ENCODE results near the gene XXYLT1.
"Not testable (repeated sequence)": the region's sequence is repeated elsewhere in the genome, so short reads cannot be mapped to it uniquely, and the experiment has no call there.

Gene XXYLT1

GRCh38 chr3:195052939-195053338 lies 218.0 kb downstream of the XXYLT1 start:
- no peak overlapping the region for H3K4me3 ChIP-seq (ENCODE audit: low read depth, low read length)
- no peak for TF ChIP-seq CTCF (IDR thresholded peaks at IDR 0.05; ENCODE audit: insufficient read depth, low read length, missing control alignments)
- DNase-seq (ENCODE audit: low read depth, low spot score) = no peak
- CTCF ChIA-PET = no interaction called here
- POLR2A ChIA-PET = no interaction called here

- H3K4me3 ChIP-seq (ENCODE audit: low read depth, low read length); POLR2A ChIA-PET; DNase-seq (ENCODE audit: low read depth, low spot score): not testable (repeated sequence)
- CTCF ChIA-PET = interaction anchor here (1.1 kb wide), 1 partner anchor 19 kb away, joined by 3 read pairs; no protein-coding TSS in a partner anchor
These were observed 220.7 kb downstream of the XXYLT1 start for GRCh38 chr3:195050296-195050695.

GRCh38 chr3:195048059-195048905 lies 222.7 kb downstream of the XXYLT1 start:
- no peak for TF ChIP-seq CTCF (IDR thresholded peaks at IDR 0.05; ENCODE audit: insufficient read depth, low read length, missing control alignments)
- H3K4me3 ChIP-seq (ENCODE audit: low read depth, low read length) = no peak overlapping the region
- CTCF ChIA-PET = interaction anchor here (1.0 kb wide), 1 partner anchor 13 kb away, joined by 3 read pairs; no protein-coding TSS in a partner anchor
- POLR2A ChIA-PET = no interaction called here
- no peak for DNase-seq (ENCODE audit: low read depth, low spot score)

- ChIA-PET POLR2A (no interaction called here), CTCF (interaction anchor here (1.0 kb wide), 1 partner anchor 14 kb away, joined by 3 read pairs; no protein-coding TSS in a partner anchor)
- TF ChIP-seq CTCF (IDR thresholded peaks at IDR 0.05; ENCODE audit: insufficient read depth, low read length, missing control alignments) = no peak
- DNase-seq (ENCODE audit: low read depth, low spot score) = no peak
- H3K4me3 ChIP-seq (ENCODE audit: low read depth, low read length) = no peak overlapping the region
These were observed 223.4 kb downstream of the XXYLT1 start for GRCh38 chr3:195047536-195047935.

GRCh38 chr3:195046441-195046840 lies 224.5 kb downstream of the XXYLT1 start:
- no peak for TF ChIP-seq CTCF (IDR thresholded peaks at IDR 0.05; ENCODE audit: insufficient read depth, low read length, missing control alignments)
- no peak overlapping the region for H3K4me3 ChIP-seq (ENCODE audit: low read depth, low read length)
- POLR2A ChIA-PET = no interaction called here
- DNase-seq (ENCODE audit: low read depth, low spot score) = no peak
- CTCF ChIA-PET = no interaction called here

GRCh38 chr3:195045481-195046210 lies 225.3 kb downstream of the XXYLT1 start:
- ChIA-PET CTCF (no interaction called here), POLR2A (interaction anchor here (0.5 kb wide), 1 partner anchor 360 kb away, joined by 3 read pairs; the partner anchor contains the start of gene FAM43A)
- H3K4me3 ChIP-seq (ENCODE audit: low read depth, low read length) = no peak overlapping the region
- no peak for DNase-seq (ENCODE audit: low read depth, low spot score)
- no peak for TF ChIP-seq CTCF (IDR thresholded peaks at IDR 0.05; ENCODE audit: insufficient read depth, low read length, missing control alignments)

Measured in AG04449 (cell line).